ENCODE measurements around the gene PDE11A. TPM values are rescaled to one million over a fixed set of nuclear protein-coding genes. Genes with fewer than 3 reads are reported as not detected.

Gene PDE11A
- total and polyA plus RNA-seq, 4 donors: 0.11 to 1.3 (median 0.25) TPM; not detected in 1

GRCh38 chr2:178012639-178013038, 59.9 kb downstream of the PDE11A start:
- H3K4me1 ChIP-seq (ENCODE audit: control insufficient read depth in 5 of 5, insufficient read depth in 5 of 5, low read length in 5 of 5): no peaks in the 10 kb centered on the region
- H3K36me3 ChIP-seq (ENCODE audit: control insufficient read depth in 4 of 4, insufficient read depth in 4 of 4, low read length in 4 of 4): no peaks in the 10 kb centered on the region
- DNase-seq (no peak), ATAC-seq (ENCODE audit: insufficient read depth, low FRiP score) (no peak)
- no peak overlapping the region for H3K4me3 ChIP-seq
- TF ChIP-seq CTCF (IDR thresholded peaks at IDR 0.05; ENCODE audit: control extremely low read depth, extremely low read depth): no peak
- H3K27ac ChIP-seq (ENCODE audit: low read depth in 1 of 2, low read length in 1 of 2): no peak overlapping the region
- 79 to 93% methylated on average over 2 of the region's 2 CpGs for WGBS, 2 donors
- H3K27me3 ChIP-seq (ENCODE audit: control insufficient read depth in 3 of 3, insufficient read depth in 3 of 3, low read length in 2 of 3): no peaks in the 10 kb centered on the region
- no peak overlapping the region for H3K9ac ChIP-seq (ENCODE audit: insufficient read depth in 1 of 2, low read length in 2 of 2)
- no peaks in the 10 kb centered on the region for H3K9me3 ChIP-seq (ENCODE audit: control insufficient read depth in 4 of 4, insufficient read depth in 3 of 4, low read length in 3 of 4)

GRCh38 chr2:178009813-178010212, 62.8 kb downstream of the PDE11A start:
- no peaks in the 10 kb centered on the region for H3K36me3 ChIP-seq (ENCODE audit: control insufficient read depth in 4 of 4, insufficient read depth in 4 of 4, low read length in 4 of 4)
- H3K27ac ChIP-seq (ENCODE audit: low read depth in 1 of 2, low read length in 1 of 2): no peak overlapping the region
- no peak for TF ChIP-seq CTCF (IDR thresholded peaks at IDR 0.05; ENCODE audit: control extremely low read depth, extremely low read depth)
- H3K9ac ChIP-seq (ENCODE audit: insufficient read depth in 1 of 2, low read length in 2 of 2): no peak overlapping the region
- DNase-seq: no peak
- H3K27me3 ChIP-seq (ENCODE audit: control insufficient read depth in 3 of 3, insufficient read depth in 3 of 3, low read length in 2 of 3): no peaks in the 10 kb centered on the region
- ATAC-seq (ENCODE audit: insufficient read depth, low FRiP score): no peak
- no peaks in the 10 kb centered on the region for H3K4me1 ChIP-seq (ENCODE audit: control insufficient read depth in 5 of 5, insufficient read depth in 5 of 5, low read length in 5 of 5)
- no peaks in the 10 kb centered on the region for H3K9me3 ChIP-seq (ENCODE audit: control insufficient read depth in 4 of 4, insufficient read depth in 3 of 4, low read length in 3 of 4)
- 80 to 93% methylated on average over 1 of the region's 1 CpG for WGBS, 2 donors
- H3K4me3 ChIP-seq: no peak overlapping the region

- H3K27ac ChIP-seq (ENCODE audit: low read depth in 1 of 2, low read length in 1 of 2): no peak overlapping the region
- no peak for ATAC-seq (ENCODE audit: insufficient read depth, low FRiP score)
- H3K36me3 ChIP-seq (ENCODE audit: control insufficient read depth in 4 of 4, insufficient read depth in 4 of 4, low read length in 4 of 4): no peaks in the 10 kb centered on the region
- TF ChIP-seq CTCF (IDR thresholded peaks at IDR 0.05; ENCODE audit: control extremely low read depth, extremely low read depth): no peak
- H3K4me3 ChIP-seq: no peak overlapping the region
- H3K27me3 ChIP-seq (ENCODE audit: control insufficient read depth in 3 of 3, insufficient read depth in 3 of 3, low read length in 2 of 3): no peaks in the 10 kb centered on the region
- WGBS, 2 donors: 56 to 83% methylated on average over 5 of the region's 5 CpGs
- H3K9ac ChIP-seq (ENCODE audit: insufficient read depth in 1 of 2, low read length in 2 of 2): no peak overlapping the region
- H3K9me3 ChIP-seq (ENCODE audit: control insufficient read depth in 4 of 4, insufficient read depth in 3 of 4, low read length in 3 of 4): no peaks in the 10 kb centered on the region
- peak; percentile 6 to 31 (median 20) for DNase-seq
- H3K4me1 ChIP-seq (ENCODE audit: control insufficient read depth in 5 of 5, insufficient read depth in 5 of 5, low read length in 5 of 5): no peaks in the 10 kb centered on the region
Observed at GRCh38 chr2:178008636-178009289, 63.8 kb downstream of the PDE11A start.

GRCh38 chr2:178006710-178007109, 65.9 kb downstream of the PDE11A start:
- Histone ChIP-seq H3K27ac (ENCODE audit: low read depth in 1 of 2, low read length in 1 of 2) (no peak overlapping the region), H3K36me3 (ENCODE audit: control insufficient read depth in 4 of 4, insufficient read depth in 4 of 4, low read length in 4 of 4) (no peaks in the 10 kb centered on the region), H3K9me3 (ENCODE audit: control insufficient read depth in 4 of 4, insufficient read depth in 3 of 4, low read length in 3 of 4) (no peaks in the 10 kb centered on the region), H3K27me3 (ENCODE audit: control insufficient read depth in 3 of 3, insufficient read depth in 3 of 3, low read length in 2 of 3) (no peaks in the 10 kb centered on the region), H3K4me1 (ENCODE audit: control insufficient read depth in 5 of 5, insufficient read depth in 5 of 5, low read length in 5 of 5) (no peaks in the 10 kb centered on the region), H3K9ac (ENCODE audit: insufficient read depth in 1 of 2, low read length in 2 of 2) (no peak overlapping the region), H3K4me3 (no peak overlapping the region)
- TF ChIP-seq CTCF (IDR thresholded peaks at IDR 0.05; ENCODE audit: control extremely low read depth, extremely low read depth): no peak
- no peak for ATAC-seq (ENCODE audit: insufficient read depth, low FRiP score)
- no peak for DNase-seq
- 85 to 95% methylated on average over 1 of the region's 1 CpG for whole genome bisulfite sequencing, 2 donors

Data from lung (tissue), 12 donors.